ENCODE data around the gene DOC2B.

DNA sequence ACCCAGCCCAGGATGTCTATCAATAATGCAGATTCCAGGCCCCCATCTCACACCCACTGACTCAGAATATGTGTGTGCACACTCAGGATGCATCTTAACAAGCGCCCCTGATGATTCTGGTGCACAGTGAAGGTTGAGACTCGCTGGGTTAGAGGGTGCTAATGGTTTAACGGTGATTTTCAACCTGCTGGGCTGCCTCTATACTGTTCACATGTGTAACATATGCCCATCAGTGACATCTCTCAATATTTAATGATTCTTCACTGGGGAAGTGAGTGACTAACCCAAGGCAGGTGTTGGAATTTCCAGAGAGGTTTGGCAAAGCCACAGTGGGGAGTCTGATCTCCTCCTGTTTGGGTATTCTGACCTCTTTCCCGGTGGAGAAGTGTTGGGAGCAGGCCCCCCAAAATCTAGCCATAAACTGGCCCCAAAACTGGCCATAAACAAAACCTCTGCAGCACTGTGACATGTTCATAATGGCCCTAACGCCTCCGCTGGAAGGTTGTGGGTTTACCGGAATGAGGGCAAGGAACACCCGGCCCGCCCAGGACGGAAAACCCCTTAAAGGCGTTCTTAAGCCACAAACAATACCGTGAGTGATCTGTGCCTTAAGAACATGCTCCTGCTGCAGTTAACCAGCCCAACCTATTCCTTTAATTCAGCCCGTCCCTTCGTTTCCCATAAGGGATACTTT is 4.1 kb upstream of the DOC2B start:
- TF ChIP-seq, protein P1, sequence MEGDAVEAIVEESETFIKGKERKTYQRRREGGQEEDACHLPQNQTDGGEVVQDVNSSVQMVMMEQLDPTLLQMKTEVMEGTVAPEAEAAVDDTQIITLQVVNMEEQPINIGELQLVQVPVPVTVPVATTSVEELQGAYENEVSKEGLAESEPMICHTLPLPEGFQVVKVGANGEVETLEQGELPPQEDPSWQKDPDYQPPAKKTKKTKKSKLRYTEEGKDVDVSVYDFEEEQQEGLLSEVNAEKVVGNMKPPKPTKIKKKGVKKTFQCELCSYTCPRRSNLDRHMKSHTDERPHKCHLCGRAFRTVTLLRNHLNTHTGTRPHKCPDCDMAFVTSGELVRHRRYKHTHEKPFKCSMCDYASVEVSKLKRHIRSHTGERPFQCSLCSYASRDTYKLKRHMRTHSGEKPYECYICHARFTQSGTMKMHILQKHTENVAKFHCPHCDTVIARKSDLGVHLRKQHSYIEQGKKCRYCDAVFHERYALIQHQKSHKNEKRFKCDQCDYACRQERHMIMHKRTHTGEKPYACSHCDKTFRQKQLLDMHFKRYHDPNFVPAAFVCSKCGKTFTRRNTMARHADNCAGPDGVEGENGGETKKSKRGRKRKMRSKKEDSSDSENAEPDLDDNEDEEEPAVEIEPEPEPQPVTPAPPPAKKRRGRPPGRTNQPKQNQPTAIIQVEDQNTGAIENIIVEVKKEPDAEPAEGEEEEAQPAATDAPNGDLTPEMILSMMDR (IDR thresholded peaks at IDR 0.05), result no peak
- TF ChIP-seq POLR2A (IDR thresholded peaks at IDR 0.05), result no peak

Measured in heart left ventricle (tissue), 13 donors.